T-helper 2 cell treated with Interferon-gamma antibody and Interleukin-4, amounts not matched to agents 100 ng/mL and 5 ng/mL, for 36 hours (primary cell): ENCODE results near the gene ASB8. TPM values are rescaled to one million over a fixed set of nuclear protein-coding genes. Genes with fewer than 3 reads are reported as not detected.

Experiments used
- intact Hi-C: fragments of 100-400 bp; cut with micrococcal nuclease; formaldehyde crosslinking; loops from one replicate; pipeline ENCODE4 v1.15.1; 2023
- total RNA-seq: library from RNA; stranded (reverse); gene quantifications from 2 replicates; pipeline ENCODE4 v1.2.3, GENCODE V29; 2022

ASB8 gene
- total RNA-seq, 1 donor from 2014 or later, result 37.7 TPM

- intact Hi-C loops, result loop anchor here (1.0 to 10.0 kb wide), 3 partner anchors 13 to 479 kb away; partner anchors contain the start of genes RPAP3 and SENP1
Measured at GRCh38 chr12:48183876-48184548, 26.7 kb upstream of the ASB8 start.

DNA sequence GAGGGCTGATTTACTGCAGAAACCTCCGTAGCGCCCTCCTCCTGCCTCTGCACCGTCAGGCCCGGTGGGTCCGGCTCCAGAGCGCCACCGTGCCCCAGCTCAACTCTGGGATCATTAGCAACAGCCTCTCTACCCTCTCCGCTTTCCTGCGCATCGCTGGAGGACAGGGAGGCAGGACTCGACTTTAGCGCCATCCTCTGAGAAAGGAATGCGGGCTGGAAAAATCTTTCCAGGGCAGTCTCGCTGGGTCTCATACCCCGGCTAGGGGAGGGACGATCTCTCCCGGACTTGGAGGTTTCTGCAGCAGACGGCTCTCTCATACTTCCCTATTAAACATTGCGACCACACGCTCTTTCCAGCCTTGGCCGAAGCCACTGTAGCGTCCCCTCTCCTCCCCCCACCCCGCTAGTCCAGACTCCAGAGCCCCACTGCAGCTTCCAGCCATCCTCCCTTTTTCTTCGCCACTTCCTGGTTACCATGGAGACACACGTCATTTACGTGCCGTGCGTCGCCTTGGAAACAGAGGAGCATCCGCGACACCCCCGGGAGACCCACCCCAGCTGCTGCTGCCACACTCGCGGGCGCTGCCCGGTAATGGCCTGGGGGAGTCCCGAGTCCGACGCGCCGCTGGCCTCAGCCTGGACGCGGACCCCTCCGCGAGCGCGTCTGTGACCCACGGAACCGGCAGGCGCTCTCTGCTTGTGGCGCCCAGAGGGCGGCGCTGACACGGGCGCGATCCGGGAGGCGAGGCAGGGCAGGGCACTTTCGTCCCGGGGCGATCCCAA is 26.0 kb upstream of the ASB8 start, which contains the start of gene CCDC184:
Gene CCDC184 (plus strand): TSS at position 554 of the 785 bp plus-strand sequence. CDS start 479 bp downstream, outside the sequence.
- intact Hi-C loops, result loop anchor here (1.0 to 10.0 kb wide), 3 partner anchors 14 to 478 kb away; partner anchors contain the start of genes RPAP3 and SENP1

DNA sequence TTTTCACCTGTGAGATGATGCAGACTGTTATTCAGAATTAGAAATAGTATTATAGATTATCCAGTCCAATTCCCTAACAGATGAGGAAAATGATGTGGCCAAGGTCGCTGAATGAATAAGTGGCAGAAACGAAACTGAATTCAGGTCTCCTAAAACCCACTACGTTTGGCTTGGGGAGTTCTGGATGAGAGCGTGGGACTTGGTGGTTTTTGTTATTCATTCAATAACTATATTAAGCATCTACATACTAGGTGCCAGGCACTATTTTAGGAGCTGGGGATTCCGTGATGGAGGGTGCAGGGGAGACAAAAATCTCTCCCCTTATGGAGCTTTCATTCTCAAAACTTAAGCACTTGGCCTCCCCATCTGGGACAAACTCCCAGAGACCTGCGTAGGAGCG is 25.3 kb upstream of the ASB8 start:
- intact Hi-C loops, result loop anchor here (1.0 to 10.0 kb wide), 3 partner anchors 15 to 478 kb away; partner anchors contain the start of genes RPAP3 and SENP1

DNA sequence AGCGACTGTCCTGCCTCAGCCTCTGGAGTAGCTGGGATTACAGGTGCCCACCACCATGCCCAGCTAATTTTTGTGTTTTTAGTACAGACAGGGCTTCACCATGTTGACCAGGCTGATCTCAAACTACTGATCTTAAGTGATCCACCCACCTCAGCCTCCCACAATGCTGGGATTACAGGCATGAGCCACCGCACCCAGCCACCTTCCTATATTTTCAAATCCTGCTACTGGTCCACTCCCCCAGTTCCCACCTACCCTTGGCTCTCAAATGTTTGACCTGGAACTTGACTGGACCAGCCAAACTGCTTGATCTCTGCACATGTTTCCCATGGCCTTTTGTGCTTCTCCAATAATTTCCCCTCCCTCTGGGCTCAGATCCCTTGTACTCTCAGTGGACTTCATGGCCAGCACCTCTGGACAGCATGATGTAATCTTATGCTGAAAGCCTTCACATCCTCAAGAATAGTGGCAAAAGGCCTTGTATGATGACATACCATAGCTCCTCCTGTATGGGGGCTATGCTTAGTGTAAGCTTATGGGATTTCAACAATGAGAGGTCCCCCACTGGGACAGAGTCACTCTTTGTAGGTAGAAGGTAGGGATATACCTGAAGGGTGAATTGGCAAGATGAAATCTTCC is 23.7 kb upstream of the ASB8 start:
- intact Hi-C loops, result loop anchor here (5.0 to 10.0 kb wide), 2 partner anchors 74 to 476 kb away; partner anchors contain the start of genes RPAP3 and SENP1

DNA sequence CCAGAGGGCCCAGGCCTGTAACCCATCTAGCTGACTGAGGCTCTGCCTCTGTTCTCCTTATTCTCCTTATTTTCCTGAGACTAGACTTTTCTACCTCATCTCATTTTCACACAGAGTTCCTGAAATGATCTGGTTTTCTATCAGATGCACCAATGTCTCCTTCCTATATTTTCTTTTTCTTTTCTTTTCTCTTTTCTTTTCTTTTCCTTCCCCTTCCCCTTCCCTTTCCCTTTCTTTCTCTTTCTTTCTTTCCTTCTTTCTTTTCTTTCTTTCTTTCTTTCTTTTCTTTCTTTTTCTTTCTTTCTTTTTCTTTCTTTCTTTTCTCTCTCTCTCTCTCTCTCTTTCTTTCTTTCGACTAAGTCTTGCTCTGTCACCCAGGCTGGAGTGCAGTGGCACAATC is 23.1 kb upstream of the ASB8 start:
- intact Hi-C loops, result loop anchor here (5.0 to 10.0 kb wide), 2 partner anchors 73 to 476 kb away; partner anchors contain the start of genes RPAP3 and SENP1

- intact Hi-C loops, result no loop called here
Measured at GRCh38 chr12:48179466-48179865, 22.2 kb upstream of the ASB8 start.

- intact Hi-C loops, result no loop called here
Measured at GRCh38 chr12:48177982-48178381, 20.7 kb upstream of the ASB8 start.

- intact Hi-C loops, result no loop called here
Measured at GRCh38 chr12:48176417-48176751, 19.1 kb upstream of the ASB8 start.

- intact Hi-C loops, result no loop called here
Measured at GRCh38 chr12:48175613-48176416, 18.5 kb upstream of the ASB8 start.

GRCh38 chr12:48169011-48169410 is 11.7 kb upstream of the ASB8 start:
- intact Hi-C loops, result no loop called here

DNA sequence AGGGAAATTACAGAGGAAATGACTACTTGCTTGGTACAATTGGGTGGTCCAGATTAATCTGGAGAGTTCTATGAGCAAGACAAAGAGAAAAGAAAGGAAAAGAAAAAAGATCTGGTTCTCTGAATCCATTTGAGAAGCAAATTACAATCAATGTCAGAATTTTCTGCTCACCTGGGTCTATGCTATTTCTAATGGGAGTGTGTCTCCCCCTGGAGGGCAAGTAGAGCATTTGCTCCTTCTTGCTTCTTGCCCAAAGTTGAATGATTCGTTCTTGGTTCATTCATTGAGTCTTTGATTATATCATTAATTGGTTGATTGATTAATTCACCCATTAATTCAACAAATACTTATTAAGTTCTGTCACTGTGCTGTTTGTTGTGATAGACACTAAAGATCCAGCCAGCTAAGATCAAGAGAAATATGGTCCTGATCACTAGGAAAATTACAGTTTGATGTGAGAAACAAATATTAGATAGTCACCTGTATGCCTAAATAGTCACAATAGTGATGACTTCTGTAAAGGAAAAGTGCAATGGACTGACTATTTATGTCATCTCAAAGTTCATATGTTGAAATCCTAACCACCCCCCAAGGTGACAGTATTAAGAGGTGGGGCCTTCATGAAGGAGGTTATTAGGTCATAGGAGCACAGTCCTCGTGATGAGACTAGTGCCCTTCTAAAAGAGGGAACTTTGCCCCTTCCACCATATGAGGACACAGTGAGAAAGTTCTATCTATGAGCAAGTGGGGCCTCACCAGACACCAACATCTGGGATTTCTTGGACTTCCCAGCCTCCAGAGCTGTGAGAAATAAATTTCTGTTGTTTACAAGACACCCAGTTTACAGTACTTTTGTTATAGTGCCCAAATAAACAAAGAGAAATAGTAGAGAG is 8.0 kb upstream of the ASB8 start:
- intact Hi-C loops, result loop anchor here (1.0 to 2.0 kb wide), 3 partner anchors 81 to 450 kb away; partner anchors contain the start of gene TMEM106C

DNA sequence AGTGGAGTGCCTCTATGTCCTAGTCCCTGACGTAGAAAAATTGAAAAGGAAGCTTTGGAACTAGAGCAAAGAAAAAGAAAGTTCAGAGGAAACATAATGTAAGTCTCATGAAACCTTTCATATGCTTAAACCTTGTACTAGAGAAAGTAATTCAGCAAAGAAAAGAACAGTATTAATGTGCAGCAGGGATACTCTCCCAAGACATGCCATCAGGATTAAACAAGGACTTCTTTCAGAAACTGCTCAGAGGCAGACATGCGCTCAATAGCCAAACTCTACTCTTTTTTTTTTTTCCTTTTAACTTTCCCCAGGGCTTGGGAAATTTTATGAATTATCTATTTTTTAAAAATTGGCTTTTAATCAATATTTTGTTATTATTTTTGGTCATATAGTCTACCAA is 7.1 kb upstream of the ASB8 start:
- intact Hi-C loops, result loop anchor here (2.0 kb wide), 1 partner anchor 202 kb away; the partner anchor contains the start of gene TMEM106C

DNA sequence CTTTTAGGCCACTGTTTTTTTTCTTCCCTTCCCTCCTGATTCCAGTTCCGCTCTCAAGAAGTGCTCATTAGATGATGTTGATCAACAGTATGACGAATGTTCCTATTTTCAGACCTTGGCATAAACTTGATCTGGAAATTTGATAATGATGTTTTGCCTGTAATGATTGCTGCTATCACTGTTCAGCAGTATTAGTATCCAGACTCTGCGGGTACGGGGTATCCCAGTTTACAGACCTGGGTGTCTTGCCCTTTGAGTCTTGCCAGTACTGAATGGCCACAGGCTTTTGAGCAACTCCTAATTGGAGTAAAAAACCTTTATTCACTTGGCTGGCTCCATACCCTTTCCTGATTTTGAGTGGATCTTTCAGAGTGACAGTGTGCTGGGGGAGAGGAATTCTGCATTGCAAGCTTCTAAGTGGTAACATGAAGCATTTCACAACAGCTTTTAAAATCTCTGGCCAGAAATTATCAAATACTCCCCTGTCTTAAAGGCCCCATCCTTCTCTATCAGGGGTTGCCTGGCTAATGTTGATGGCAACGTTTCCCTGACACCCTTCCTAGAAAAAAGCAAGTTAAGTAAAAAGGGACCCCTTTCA is 5.9 kb upstream of the ASB8 start:
- intact Hi-C loops, result no loop called here

- intact Hi-C loops, result no loop called here
Measured at GRCh38 chr12:48160807-48161206, 3.5 kb upstream of the ASB8 start.

DNA sequence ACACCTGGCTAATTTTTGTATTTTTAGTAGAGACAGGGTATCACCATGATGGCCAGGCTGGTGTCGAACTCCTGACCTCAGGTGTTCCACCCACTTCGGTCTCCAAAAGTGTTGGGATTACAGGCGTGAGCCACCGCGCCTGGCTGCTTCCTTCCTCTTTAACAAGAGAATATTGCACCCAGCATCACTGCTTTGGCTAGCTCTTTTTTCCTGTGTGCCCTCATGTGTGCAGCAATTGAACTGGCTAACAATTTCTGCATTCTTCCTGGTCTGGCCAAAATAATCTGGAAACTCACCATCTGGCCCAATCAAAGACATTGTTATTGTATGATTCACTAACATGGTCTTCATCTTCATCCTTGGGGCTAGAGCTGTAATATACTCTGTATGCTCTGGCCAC is 2.7 kb upstream of the ASB8 start:
- intact Hi-C loops, result no loop called here

- intact Hi-C loops, result loop anchor here (1.0 to 5.0 kb wide), 5 partner anchors 40 to 558 kb away; partner anchors contain the start of genes CCNT1, RPAP3, SENP1 and VDR
Measured at GRCh38 chr12:48157889-48158370, 615 bp upstream of the ASB8 start.

DNA sequence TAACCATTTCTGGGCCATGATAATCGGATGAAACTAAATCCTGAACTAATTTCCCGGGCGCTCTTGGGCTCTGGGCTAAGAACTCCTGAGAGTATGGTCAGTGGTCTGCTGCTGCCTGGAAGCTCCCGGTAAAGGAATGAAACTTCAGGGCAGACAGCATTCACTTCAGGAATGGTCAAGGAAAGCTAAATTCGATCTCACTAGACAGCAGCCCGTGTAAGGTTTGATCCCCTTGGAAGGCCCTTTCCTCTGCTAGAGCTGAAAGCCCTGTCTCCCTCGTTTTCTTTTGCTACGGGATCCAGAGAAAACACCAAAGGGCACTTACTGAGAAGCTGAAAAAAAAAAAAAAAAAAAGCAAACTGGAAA is 680 bp downstream of the ASB8 start:
- intact Hi-C loops, result loop anchor here (1.0 to 5.0 kb wide), 5 partner anchors 42 to 560 kb away; partner anchors contain the start of genes CCNT1, RPAP3, SENP1 and VDR

GRCh38 chr12:48155786-48156185 is 1.5 kb downstream of the ASB8 start:
- intact Hi-C loops, result loop anchor here (5.0 kb wide), 2 partner anchors 253 to 448 kb away; partner anchors contain the start of genes RPAP3 and VDR
